ENCODE measurements around the gene SPECC1.
"Not testable (repeated sequence)": the region's sequence is repeated elsewhere in the genome, so short reads cannot be mapped to it uniquely, and the experiment has no call there.

Gene SPECC1

GRCh38 chr17:20262226-20263114, 253.3 kb downstream of the SPECC1 start:
- H3K36me3 Mint-ChIP-seq (ENCODE audit: low read depth): peaks cover 51% of the 10 kb centered on the region
- H3K27ac Mint-ChIP-seq: peak overlapping the region; percentile 86
- H3K27me3 Mint-ChIP-seq (ENCODE audit: low read depth, poor library complexity): peaks cover 3% of the 10 kb centered on the region
- no peak for TF ChIP-seq CTCF (IDR thresholded peaks at IDR 0.05)
- H3K9me3 Mint-ChIP-seq: peaks cover 14% of the 10 kb centered on the region
- DNase-seq: no peak
- peaks cover 25% of the 10 kb centered on the region for H3K4me1 Mint-ChIP-seq
- no peak overlapping the region for H3K4me3 Mint-ChIP-seq

DNA sequence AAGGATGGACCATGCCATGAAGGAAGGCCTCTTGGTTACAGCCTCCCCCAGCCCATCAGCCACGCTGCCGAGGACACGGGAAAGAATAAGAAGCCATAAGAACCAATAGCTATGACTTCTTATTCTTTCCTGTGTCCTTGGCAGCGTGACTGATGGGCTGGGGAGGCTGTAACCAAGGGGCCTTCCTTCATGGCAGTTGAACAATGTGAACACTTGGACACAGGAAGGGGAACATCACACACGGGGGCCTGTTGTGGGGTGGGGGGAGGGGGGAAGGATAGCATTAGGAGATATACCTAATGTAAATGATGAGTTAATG, 253.9 kb downstream of the SPECC1 start:
- DNase-seq; H3K9me3 Mint-ChIP-seq; H3K27me3 Mint-ChIP-seq (ENCODE audit: low read depth, poor library complexity); H3K4me3 Mint-ChIP-seq: not testable (repeated sequence)
- peaks cover 25% of the 10 kb centered on the region for H3K4me1 Mint-ChIP-seq
- peaks cover 45% of the 10 kb centered on the region for H3K36me3 Mint-ChIP-seq (ENCODE audit: low read depth)
- peak overlapping the region; percentile 86 for H3K27ac Mint-ChIP-seq

- TF ChIP-seq CTCF (IDR thresholded peaks at IDR 0.05): no peak
- H3K36me3 Mint-ChIP-seq (ENCODE audit: low read depth): peaks cover 39% of the 10 kb centered on the region
- peaks cover 2% of the 10 kb centered on the region for H3K9me3 Mint-ChIP-seq
- DNase-seq: no peak
- peaks cover 25% of the 10 kb centered on the region for H3K4me1 Mint-ChIP-seq
- no peak overlapping the region for H3K27ac Mint-ChIP-seq
- H3K4me3 Mint-ChIP-seq: no peak overlapping the region
- no peaks in the 10 kb centered on the region for H3K27me3 Mint-ChIP-seq (ENCODE audit: low read depth, poor library complexity)
Observed at GRCh38 chr17:20263595-20263994, 254.4 kb downstream of the SPECC1 start.

DNA sequence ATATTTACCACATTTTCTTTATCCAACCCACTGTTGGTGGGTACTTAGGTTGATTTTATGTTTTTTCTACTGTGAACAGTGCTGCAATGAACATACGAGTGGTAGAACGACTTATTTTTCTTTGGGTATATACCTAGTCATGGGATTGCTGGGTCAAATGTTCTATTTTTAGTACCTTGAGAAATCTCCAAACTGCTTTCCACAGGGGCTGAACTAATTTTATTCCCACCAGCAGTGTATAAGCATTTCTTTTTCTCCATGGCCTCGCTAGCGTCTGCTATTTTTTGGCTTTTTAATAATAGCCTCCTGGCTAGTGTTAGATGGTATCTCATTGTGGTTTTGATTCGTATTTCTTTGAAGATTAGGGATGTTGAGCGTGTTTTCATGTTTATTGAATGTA, 255.8 kb downstream of the SPECC1 start:
- H3K27me3 Mint-ChIP-seq (ENCODE audit: low read depth, poor library complexity): no peaks in the 10 kb centered on the region
- peaks cover 28% of the 10 kb centered on the region for H3K36me3 Mint-ChIP-seq (ENCODE audit: low read depth)
- H3K9me3 Mint-ChIP-seq: no peaks in the 10 kb centered on the region
- H3K27ac Mint-ChIP-seq: no peak overlapping the region
- peaks cover 29% of the 10 kb centered on the region for H3K4me1 Mint-ChIP-seq
- TF ChIP-seq CTCF (IDR thresholded peaks at IDR 0.05): no peak
- DNase-seq: no peak
- H3K4me3 Mint-ChIP-seq: no peak overlapping the region

- no peak overlapping the region for H3K4me3 Mint-ChIP-seq
- H3K27me3 Mint-ChIP-seq (ENCODE audit: low read depth, poor library complexity): no peaks in the 10 kb centered on the region
- TF ChIP-seq CTCF (IDR thresholded peaks at IDR 0.05): no peak
- H3K27ac Mint-ChIP-seq: no peak overlapping the region
- H3K9me3 Mint-ChIP-seq: no peaks in the 10 kb centered on the region
- DNase-seq: no peak
- peaks cover 13% of the 10 kb centered on the region for H3K36me3 Mint-ChIP-seq (ENCODE audit: low read depth)
- peaks cover 31% of the 10 kb centered on the region for H3K4me1 Mint-ChIP-seq
Observed at GRCh38 chr17:20266806-20267458, 257.8 kb downstream of the SPECC1 start.

DNA sequence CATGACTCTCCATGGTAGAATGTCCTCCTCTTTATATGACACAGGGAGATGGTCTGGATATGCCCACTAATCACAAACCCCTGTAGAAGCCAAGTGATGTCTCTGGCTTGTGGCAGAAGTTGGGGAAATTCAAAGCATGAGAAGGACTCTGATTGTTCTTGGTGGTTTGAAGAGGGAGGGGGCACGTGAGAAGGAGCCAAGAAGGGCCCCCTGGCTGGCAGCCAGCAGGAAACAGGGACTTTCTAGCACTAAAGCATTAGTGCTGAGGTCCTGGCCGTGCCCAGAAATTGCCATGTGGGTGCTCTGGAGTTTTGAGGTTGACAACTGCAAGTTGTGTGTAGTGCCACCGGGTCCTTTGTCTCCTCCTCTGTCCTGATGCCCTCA, 258.3 kb downstream of the SPECC1 start:
- H3K4me3 Mint-ChIP-seq: no peak overlapping the region
- TF ChIP-seq CTCF (IDR thresholded peaks at IDR 0.05): no peak
- H3K4me1 Mint-ChIP-seq: peaks cover 28% of the 10 kb centered on the region
- no peak overlapping the region for H3K27ac Mint-ChIP-seq
- DNase-seq: no peak
- H3K36me3 Mint-ChIP-seq (ENCODE audit: low read depth): peaks cover 15% of the 10 kb centered on the region
- H3K9me3 Mint-ChIP-seq: no peaks in the 10 kb centered on the region
- peaks cover 3% of the 10 kb centered on the region for H3K27me3 Mint-ChIP-seq (ENCODE audit: low read depth, poor library complexity)

Measured in nephron progenitor cell (in vitro differentiated cells).